Measurements from ENCODE around the gene CD244. TPM values are rescaled to one million over a fixed set of nuclear protein-coding genes. Genes with fewer than 3 reads are reported as not detected.
"Not testable (repeated sequence)": the region's sequence is repeated elsewhere in the genome, so short reads cannot be mapped to it uniquely, and the experiment has no call there.

CD244 gene
- total RNA-seq, 1 donor from 2014 or later = 0.27 TPM

DNA sequence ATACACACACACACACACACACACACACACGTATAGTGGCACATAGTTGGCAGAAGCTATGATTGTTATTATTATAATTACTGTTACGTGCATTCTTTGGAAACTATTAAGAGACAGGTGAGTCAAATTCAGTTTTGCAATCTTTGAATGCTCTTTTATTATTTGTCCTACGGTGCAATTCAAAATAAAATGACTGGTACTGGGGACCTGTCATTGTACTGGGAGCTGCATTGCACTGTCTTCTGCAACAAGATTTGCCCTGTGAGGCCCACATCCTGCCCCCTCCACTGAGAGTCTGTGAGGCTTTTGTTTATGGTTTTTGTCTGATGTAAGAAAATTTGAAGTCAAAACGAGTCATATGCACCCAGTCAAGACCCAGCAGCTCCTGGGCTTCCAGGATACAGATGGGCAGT is 64.8 kb downstream of the CD244 start:
- DNase-seq (no peak), ATAC-seq (no peak)
- intact Hi-C loops (cut with micrococcal nuclease) = no loop called here

- no peak for ATAC-seq
- no peak for DNase-seq
- intact Hi-C loops (cut with micrococcal nuclease) = no loop called here
These were observed 65.4 kb downstream of the CD244 start for GRCh38 chr1:160797271-160797709.

GRCh38 chr1:160795951-160796383 is 66.7 kb downstream of the CD244 start, which contains the start of gene LY9:
TSS of gene LY9 (plus strand) at chr1:160796174. CDS start at chr1:160796188, 14 bp downstream.
- intact Hi-C loops (cut with micrococcal nuclease) = no loop called here
- ATAC-seq (peak; percentile 19), DNase-seq (no peak)

DNA sequence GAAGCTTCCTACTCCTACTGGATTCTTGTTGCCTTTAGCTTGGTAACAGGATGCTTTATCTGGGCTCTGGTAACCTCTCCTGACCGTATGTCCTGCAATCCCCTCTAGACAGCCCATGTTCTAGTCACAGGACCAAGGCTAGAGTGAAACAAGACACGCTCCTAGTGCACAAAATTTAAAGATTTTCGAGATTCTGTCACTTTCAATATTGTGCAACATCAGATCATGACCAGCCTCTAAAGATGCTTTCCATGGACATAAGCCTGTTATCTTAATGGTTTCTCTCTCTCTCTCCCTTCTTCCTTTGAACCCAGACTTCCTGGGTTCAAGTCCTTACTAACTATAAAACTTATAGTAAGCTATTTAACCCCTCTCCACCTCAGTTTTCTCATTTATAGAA is 68.3 kb downstream of the CD244 start:
- intact Hi-C loops (cut with micrococcal nuclease) = no loop called here
- no peak for DNase-seq
- no peak for ATAC-seq

- no peak for DNase-seq
- intact Hi-C loops (cut with micrococcal nuclease) = no loop called here
- no peak for ATAC-seq
These were observed 72.7 kb downstream of the CD244 start for GRCh38 chr1:160789702-160790611.

- no peak for ATAC-seq
- intact Hi-C loops (cut with micrococcal nuclease) = no loop called here
- DNase-seq = no peak
These were observed 73.5 kb downstream of the CD244 start for GRCh38 chr1:160789051-160789701.

DNA sequence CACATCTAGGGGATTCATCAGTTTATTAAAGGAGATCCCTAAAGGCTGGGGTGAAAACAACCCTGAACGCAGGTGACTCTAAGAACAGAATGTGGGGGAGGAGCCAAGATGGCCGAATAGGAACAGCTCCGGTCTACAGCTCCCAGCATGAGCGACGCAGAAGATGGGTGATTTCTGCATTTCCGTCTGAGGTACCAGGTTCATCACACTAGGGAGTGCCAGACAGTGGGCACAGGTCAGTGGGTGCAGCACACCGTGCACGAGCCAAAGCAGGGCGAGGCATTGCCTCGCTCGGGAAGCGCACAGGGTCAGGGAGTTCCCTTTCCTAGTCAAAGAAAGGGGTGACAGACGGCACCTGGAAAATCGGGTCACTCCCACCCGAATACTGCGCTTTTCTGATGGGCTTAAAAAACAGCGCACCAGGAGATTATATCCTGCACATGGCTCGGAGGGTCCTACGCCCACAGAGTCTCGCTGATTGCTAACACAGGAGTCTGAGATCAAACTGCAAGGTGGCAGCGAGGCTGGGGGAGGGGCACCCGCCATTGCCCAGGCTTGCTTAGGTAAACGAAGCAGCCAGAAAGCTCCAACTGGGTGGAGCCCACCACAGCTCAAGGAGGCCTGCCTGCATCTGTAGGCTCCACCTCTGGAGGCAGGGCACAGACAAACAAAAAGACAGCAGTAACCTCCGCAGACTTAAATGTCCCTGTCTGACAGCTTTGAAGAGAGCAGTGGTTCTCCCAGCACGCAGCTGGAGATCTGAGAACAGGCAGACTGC is 79.5 kb downstream of the CD244 start:
- ATAC-seq; intact Hi-C loops (cut with micrococcal nuclease); DNase-seq: not testable (repeated sequence)

GRCh38 chr1:160781914-160782689 is 80.6 kb downstream of the CD244 start:
- no peak for ATAC-seq
- no peak for DNase-seq
- intact Hi-C loops (cut with micrococcal nuclease) = no loop called here

GRCh38 chr1:160781186-160781766 is 81.4 kb downstream of the CD244 start:
- no peak for ATAC-seq
- no peak for DNase-seq
- intact Hi-C loops (cut with micrococcal nuclease) = no loop called here

DNA sequence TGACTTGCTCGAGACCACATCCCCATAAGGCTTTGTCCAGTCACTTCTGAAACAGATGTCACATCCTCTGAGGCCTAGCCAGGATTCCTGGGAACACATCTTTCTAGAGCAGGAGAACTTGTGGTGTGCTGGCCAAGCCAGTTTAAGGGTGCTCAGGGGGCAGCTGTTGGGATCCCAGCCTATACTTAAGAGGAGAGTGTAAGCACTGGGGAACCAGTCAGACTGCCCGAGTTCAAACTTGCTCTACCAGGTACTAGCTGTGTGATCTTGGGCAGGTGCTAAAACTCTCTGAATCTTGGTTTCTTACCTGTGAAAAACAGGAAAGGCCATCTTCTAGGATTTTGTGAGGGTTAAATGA is 82.3 kb downstream of the CD244 start:
- no peak for ATAC-seq
- intact Hi-C loops (cut with micrococcal nuclease) = no loop called here

More for the DNA sequence above, 82.3 kb downstream of the CD244 start:
- no peak for DNase-seq

Other genes starting within 250 kb of the CD244 start
- gene SLAMF1, start 215.8 kb downstream of the CD244 start, total RNA-seq = 0.15 TPM
- gene CD48, start 151.1 kb downstream of the CD244 start, total RNA-seq = 2.4 TPM
- gene SLAMF7, start 123.6 kb downstream of the CD244 start, total RNA-seq = 0.50 TPM
- gene LY9, start 66.7 kb downstream of the CD244 start, total RNA-seq = not detected
- 65.8 TPM for gene ITLN1, start 22.3 kb upstream of the CD244 start, total RNA-seq
- not detected for gene ITLN2, start 91.9 kb upstream of the CD244 start, total RNA-seq
- gene F11R, start 158.3 kb upstream of the CD244 start, total RNA-seq = 8.3 TPM
- gene TSTD1, start 176.1 kb upstream of the CD244 start, total RNA-seq = 15.4 TPM
- 30.3 TPM for gene USF1, start 183.1 kb upstream of the CD244 start, total RNA-seq
- 3.7 TPM for gene ARHGAP30, start 207.0 kb upstream of the CD244 start, total RNA-seq
- gene NECTIN4, start 226.7 kb upstream of the CD244 start, total RNA-seq = not detected
- 5.2 TPM for gene KLHDC9, start 235.5 kb upstream of the CD244 start, total RNA-seq